ENCODE data around the gene ENO1.

- no peak for TF ChIP-seq ZNF699 (CRISPR knock-in tag; IDR thresholded peaks at IDR 0.05; ENCODE audit: insufficient replicate concordance)
- TF ChIP-seq PRDM10 (IDR thresholded peaks at IDR 0.05; ENCODE audit: partially characterized antibody): no peak
- TF ChIP-seq MAX (CRISPR knock-in tag; IDR thresholded peaks at IDR 0.05): no peak
- TF ChIP-seq EP300 (IDR thresholded peaks at IDR 0.05; ENCODE audit: low read length): no peak
- TF ChIP-seq GABPA (tag; conservative IDR thresholded peaks at IDR 0.05; ENCODE audit: low read depth): no peak
- no peak for TF ChIP-seq POLR2AphosphoS5 (IDR thresholded peaks at IDR 0.05; ENCODE audit: control insufficient read depth, insufficient read depth, low read depth, low read length)
- TF ChIP-seq CTCF (IDR thresholded peaks at IDR 0.05 in 2 of 3, conservative IDR thresholded peaks at IDR 0.05 in 1 of 3; ENCODE audit: insufficient read depth in 2 of 3, low read depth in 1 of 3, low read length in 3 of 3): no peak
- TF ChIP-seq SMC3 (conservative IDR thresholded peaks at IDR 0.05; ENCODE audit: insufficient read depth, low read depth, low read length): no peak
- TF ChIP-seq PML (IDR thresholded peaks at IDR 0.05; ENCODE audit: low read length): no peak
Measured at GRCh38 chr1:8841395-8841794, 37.1 kb downstream of the ENO1 start.
